NB4 (cell line): Measurements from ENCODE around the gene MEPCE.
A peak's percentile ranks its signal among the peaks of the same experiment; 100 is the strongest.

Source experiments
- POLR2A ChIP-seq: IDR thresholded peaks from 2 replicates; pipeline ENCODE4 v1.6.1; 2011; ENCODE audit warnings: mild to moderate bottlenecking; ENCODE audit not compliant: insufficient read length; ENCODE audit errors: extremely low read depth
- TF ChIP-seq, protein P1 (sequence below): IDR thresholded peaks from one replicate; pipeline ENCODE4 v1.5.1; 2012; ENCODE audit warnings: low read depth, low read length
- TF ChIP-seq, protein P2 (sequence below): IDR thresholded peaks from 2 replicates; pipeline ENCODE4 v1.6.1; 2011; ENCODE audit warnings: low read depth, low read length

GRCh38 chr7:100435401-100436304, 6.0 kb downstream of the MEPCE start:
- TF ChIP-seq, protein P1, sequence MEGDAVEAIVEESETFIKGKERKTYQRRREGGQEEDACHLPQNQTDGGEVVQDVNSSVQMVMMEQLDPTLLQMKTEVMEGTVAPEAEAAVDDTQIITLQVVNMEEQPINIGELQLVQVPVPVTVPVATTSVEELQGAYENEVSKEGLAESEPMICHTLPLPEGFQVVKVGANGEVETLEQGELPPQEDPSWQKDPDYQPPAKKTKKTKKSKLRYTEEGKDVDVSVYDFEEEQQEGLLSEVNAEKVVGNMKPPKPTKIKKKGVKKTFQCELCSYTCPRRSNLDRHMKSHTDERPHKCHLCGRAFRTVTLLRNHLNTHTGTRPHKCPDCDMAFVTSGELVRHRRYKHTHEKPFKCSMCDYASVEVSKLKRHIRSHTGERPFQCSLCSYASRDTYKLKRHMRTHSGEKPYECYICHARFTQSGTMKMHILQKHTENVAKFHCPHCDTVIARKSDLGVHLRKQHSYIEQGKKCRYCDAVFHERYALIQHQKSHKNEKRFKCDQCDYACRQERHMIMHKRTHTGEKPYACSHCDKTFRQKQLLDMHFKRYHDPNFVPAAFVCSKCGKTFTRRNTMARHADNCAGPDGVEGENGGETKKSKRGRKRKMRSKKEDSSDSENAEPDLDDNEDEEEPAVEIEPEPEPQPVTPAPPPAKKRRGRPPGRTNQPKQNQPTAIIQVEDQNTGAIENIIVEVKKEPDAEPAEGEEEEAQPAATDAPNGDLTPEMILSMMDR, result no peak
- TF ChIP-seq, protein P2, sequence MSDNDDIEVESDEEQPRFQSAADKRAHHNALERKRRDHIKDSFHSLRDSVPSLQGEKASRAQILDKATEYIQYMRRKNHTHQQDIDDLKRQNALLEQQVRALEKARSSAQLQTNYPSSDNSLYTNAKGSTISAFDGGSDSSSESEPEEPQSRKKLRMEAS, result peak; percentile 67
- no peak for TF ChIP-seq POLR2A
